Measurements from ENCODE around the gene PDE6B.

GRCh38 chr4:633976-634598 is 8.7 kb downstream of the PDE6B start:
- TF ChIP-seq CTCF (conservative IDR thresholded peaks at IDR 0.05) (no peak), ZFX (IDR thresholded peaks at IDR 0.05) (no peak)

Measured in C4-2B (cell line).